ENCODE data around the gene ITGAX. TPM values are rescaled to one million over a fixed set of nuclear protein-coding genes. Genes with fewer than 3 reads are reported as not detected.

Gene ITGAX
- total RNA-seq, 1 experiment from 2014 or later: 1.9 TPM

- ChIA-PET POLR2A (no interaction called here), CTCF (no interaction called here)
- no TSS peak for BruUV-seq (replicated peaks)
Observed at GRCh38 chr16:31371008-31371407, 16.0 kb downstream of the ITGAX start.

More at GRCh38 chr16:31371008-31371407, 16.0 kb downstream of the ITGAX start:
- H3K27ac ChIP-seq (ENCODE audit: low read depth, low read length): no peak overlapping the region
- H3K36me3 ChIP-seq (ENCODE audit: control insufficient read depth in 1 of 2, insufficient read depth in 2 of 2, low read length in 2 of 2): no peaks in the 10 kb centered on the region
- TF ChIP-seq, protein P1, sequence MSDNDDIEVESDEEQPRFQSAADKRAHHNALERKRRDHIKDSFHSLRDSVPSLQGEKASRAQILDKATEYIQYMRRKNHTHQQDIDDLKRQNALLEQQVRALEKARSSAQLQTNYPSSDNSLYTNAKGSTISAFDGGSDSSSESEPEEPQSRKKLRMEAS (IDR thresholded peaks at IDR 0.05): no peak
- TF ChIP-seq CEBPB (IDR thresholded peaks at IDR 0.05; ENCODE audit: low read depth) (no peak), ZNF274 (IDR thresholded peaks at IDR 0.05; ENCODE audit: low read depth, low read length) (no peak), POLR2A (IDR thresholded peaks at IDR 0.05; ENCODE audit: borderline replicate concordance, extremely low read depth, insufficient read depth, insufficient read length) (no peak), SP1 (IDR thresholded peaks at IDR 0.05; ENCODE audit: low read depth) (no peak), ZFX (IDR thresholded peaks at IDR 0.05) (no peak), CBX3 (IDR thresholded peaks at IDR 0.05; ENCODE audit: low read depth) (no peak), ZBTB33 (IDR thresholded peaks at IDR 0.05; ENCODE audit: extremely low read depth, insufficient replicate concordance, low read length) (no peak), YY1 (IDR thresholded peaks at IDR 0.05; ENCODE audit: extremely low read depth, insufficient replicate concordance, low read depth, low read length) (no peak), FOSL1 (IDR thresholded peaks at IDR 0.05; ENCODE audit: low read depth) (no peak), EZH2 (IDR thresholded peaks at IDR 0.05) (no peak)
- TF ChIP-seq, protein P2, sequence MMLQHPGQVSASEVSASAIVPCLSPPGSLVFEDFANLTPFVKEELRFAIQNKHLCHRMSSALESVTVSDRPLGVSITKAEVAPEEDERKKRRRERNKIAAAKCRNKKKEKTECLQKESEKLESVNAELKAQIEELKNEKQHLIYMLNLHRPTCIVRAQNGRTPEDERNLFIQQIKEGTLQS (IDR thresholded peaks at IDR 0.05): no peak
- H4K20me1 ChIP-seq (ENCODE audit: insufficient read depth): no peaks in the 10 kb centered on the region
- no peak overlapping the region for H3K9ac ChIP-seq (ENCODE audit: low read length)
- no peak overlapping the region for H3K4me3 ChIP-seq (replicated peaks in 1 of 2; ENCODE audit: low read depth in 1 of 2, low read length in 2 of 2)
- H3K9me3 ChIP-seq (ENCODE audit: control insufficient read depth in 1 of 2, insufficient read depth in 1 of 2, low read depth in 1 of 2, low read length in 2 of 2): no peaks in the 10 kb centered on the region
- DNase-seq (ENCODE audit: low read depth, low spot score) (no peak), ATAC-seq (no peak)
- H3K27me3 ChIP-seq (ENCODE audit: insufficient read depth, low read length): peaks cover 3% of the 10 kb centered on the region; the same call in 1 of the 2 replicates
- H3K4me1 ChIP-seq (ENCODE audit: control insufficient read depth in 1 of 2, insufficient read depth in 2 of 2, low read length in 2 of 2): no peaks in the 10 kb centered on the region
- H3K79me2 ChIP-seq (ENCODE audit: insufficient read depth, low read length): no peaks in the 10 kb centered on the region
- no peaks in the 10 kb centered on the region for H3K9me2 ChIP-seq (ENCODE audit: insufficient read depth)
- H2AFZ ChIP-seq (ENCODE audit: low read depth, low read length, poor library complexity, severe bottlenecking): no peak overlapping the region
- intact Hi-C loops (cut with micrococcal nuclease): no loop called here
- H3K4me2 ChIP-seq (ENCODE audit: low read length): no peak overlapping the region
- RAD21 ChIA-PET (ENCODE audit: low non-redundant PET in 1 of 2, low total read pairs in 2 of 2, uncharacterized antibody in 2 of 2, unreplicated experiment in 2 of 2): no interaction called here
